Upper lobe of left lung (tissue), 6 donors: Measurements from ENCODE around the gene AP5Z1. TPM values are rescaled to one million over a fixed set of nuclear protein-coding genes. Genes with fewer than 3 reads are reported as not detected.

Source experiments
- ATAC-seq, 2 donors: fragments of 200-7000 bp; cut with Tn5 transposase; one replicate each; pipeline ENCODE4 v1.9.1; 2022; ENCODE audit warnings: mild to moderate bottlenecking in 2 of 2, moderate library complexity in 2 of 2; ENCODE audit not compliant: low FRiP score in 2 of 2
- DNase-seq, 2 donors: peaks; one replicate each; pipeline ENCODE4 v3.0.0-alpha.2; 2019 to 2020
- H3K27ac ChIP-seq, 4 donors: fragments of 200-600 bp; sonication (generic); one replicate each; pipeline ENCODE4 v1.5.1; 2016 to 2019
- H3K27me3 ChIP-seq, 4 donors: fragments of 200-600 bp; sonication (generic); one replicate each; pipeline ENCODE4 v1.5.1; 2017 to 2019
- H3K36me3 ChIP-seq, 4 donors: fragments of 200-600 bp; sonication (generic); one replicate each; pipeline ENCODE4 v1.5.1; 2016 to 2019
- H3K4me1 ChIP-seq, 4 donors: fragments of 200-600 bp; sonication (generic); one replicate each; pipeline ENCODE4 v1.5.1; 2018 to 2019
- H3K4me3 ChIP-seq, 4 donors: fragments of 200-600 bp; sonication (generic); one replicate each; pipeline ENCODE4 v1.5.1; 2017 to 2019; ENCODE audit warnings: mild to moderate bottlenecking in 2 of 4, moderate library complexity in 1 of 4
- H3K9me3 ChIP-seq, 4 donors: fragments of 200-600 bp; sonication (generic); one replicate each; pipeline ENCODE4 v1.5.1; 2018 to 2019
- CTCF ChIP-seq, 6 experiments: fragments of 450-650 bp in 4 of 6; fragments of 200-600 bp in 2 of 6; sonication (generic) in 2 of 6; IDR thresholded peaks; one replicate each; pipeline ENCODE4 v1.5.1; 2016 to 2019; ENCODE audit warnings: antibody characterized with exemption in 6 of 6
- EP300 ChIP-seq, 4 donors: sonication (generic); formaldehyde crosslinking; IDR thresholded peaks; one replicate each; pipeline ENCODE4 v1.5.1; 2017; ENCODE audit warnings: antibody characterized with exemption in 4 of 4, control low read depth in 2 of 4
- POLR2A ChIP-seq, 4 donors: fragments of 450-650 bp; IDR thresholded peaks; one replicate each; pipeline ENCODE4 v1.5.1; 2016 to 2017; ENCODE audit warnings: antibody characterized with exemption in 4 of 4, mild to moderate bottlenecking in 2 of 4
- POLR2AphosphoS5 ChIP-seq, 2 donors: sonication (generic); formaldehyde crosslinking; IDR thresholded peaks; one replicate each; pipeline ENCODE4 v1.5.1; 2017; ENCODE audit warnings: antibody characterized with exemption in 2 of 2
- WGBS, 2 donors: methylation state at CpG; one replicate each; pipeline ENCODE4 v1.1.5; 2017 to 2018; 5-methylcytosine and 5-hydroxymethylcytosine counted together
- total RNA-seq, 6 donors: library from RNA; depleted of rRNA in 4 of 6; stranded (reverse); fragments of >200 nt in 4 of 6; gene quantifications; one replicate each; pipeline versions ENCODE4 v1.1.0 to v1.2.1, GENCODE V29; 2016 to 2021
- donor health status: DM: no; HTN: no; CAD: no; lungs with moderate emphysema.
- donor health status: DM: no; HTN: yes; CAD: no; lungs with severe emphysema.

The AP5Z1 gene
- total RNA-seq, 6 donors from 2014 or later: 23.4 to 152 (median 52.1) TPM

GRCh38 chr7:4815609-4816418, 40.4 kb downstream of the AP5Z1 start:
- Histone ChIP-seq H3K9me3 (no peaks in the 10 kb centered on the region), H3K27ac (no peak overlapping the region), H3K36me3 (peaks cover 0 to 7% (median 3%) of the 10 kb centered on the region in 4 donors), H3K27me3 (no peaks in the 10 kb centered on the region), H3K4me3 (no peak overlapping the region), H3K4me1 (no peaks in the 10 kb centered on the region)
- DNase-seq (peak in 1 of 2 donors; percentile 71), ATAC-seq (no peak)
- TF ChIP-seq CTCF (IDR thresholded peaks at IDR 0.05) (no peak), POLR2A (IDR thresholded peaks at IDR 0.05) (no peak), POLR2AphosphoS5 (IDR thresholded peaks at IDR 0.05) (no peak), EP300 (IDR thresholded peaks at IDR 0.05) (no peak)
- WGBS, 2 donors: 91 to 95% methylated on average over 22 to 38 of the region's 38 CpGs

GRCh38 chr7:4816419-4817080, 41.1 kb downstream of the AP5Z1 start:
- H3K4me1 ChIP-seq: no peaks in the 10 kb centered on the region
- ATAC-seq: no peak
- peak in 1 of 2 donors; percentile 77 for DNase-seq
- peaks cover 0 to 7% (median 3%) of the 10 kb centered on the region in 4 donors for H3K36me3 ChIP-seq
- H3K27me3 ChIP-seq: no peaks in the 10 kb centered on the region
- WGBS, 2 donors: 94 to 97% methylated on average over 6 to 26 of the region's 26 CpGs
- no peak overlapping the region for H3K4me3 ChIP-seq
- H3K27ac ChIP-seq: no peak overlapping the region
- TF ChIP-seq EP300 (IDR thresholded peaks at IDR 0.05): no peak
- no peak for TF ChIP-seq POLR2AphosphoS5 (IDR thresholded peaks at IDR 0.05)
- no peak for TF ChIP-seq CTCF (IDR thresholded peaks at IDR 0.05)
- no peaks in the 10 kb centered on the region for H3K9me3 ChIP-seq

- 95% methylated on average over 27 to 38 of the region's 38 CpGs for whole genome bisulfite sequencing, 2 donors
- Histone ChIP-seq H3K9me3 (no peaks in the 10 kb centered on the region), H3K4me1 (no peaks in the 10 kb centered on the region), H3K27me3 (no peaks in the 10 kb centered on the region), H3K4me3 (no peak overlapping the region), H3K36me3 (peaks cover 0 to 13% (median 3%) of the 10 kb centered on the region in 4 donors), H3K27ac (no peak overlapping the region)
- ATAC-seq: no peak
- DNase-seq: peak in 1 of 2 donors; percentile 72
- TF ChIP-seq POLR2A (IDR thresholded peaks at IDR 0.05) (no peak), POLR2AphosphoS5 (IDR thresholded peaks at IDR 0.05) (no peak), CTCF (IDR thresholded peaks at IDR 0.05) (no peak), EP300 (IDR thresholded peaks at IDR 0.05) (no peak)
Observed at GRCh38 chr7:4817178-4817901, 41.9 kb downstream of the AP5Z1 start.

- TF ChIP-seq POLR2A (IDR thresholded peaks at IDR 0.05) (no peak), CTCF (IDR thresholded peaks at IDR 0.05) (no peak), POLR2AphosphoS5 (IDR thresholded peaks at IDR 0.05) (no peak), EP300 (IDR thresholded peaks at IDR 0.05) (no peak)
- H3K36me3 ChIP-seq: peaks cover 0 to 11% (median 3%) of the 10 kb centered on the region in 4 donors
- H3K4me1 ChIP-seq: no peaks in the 10 kb centered on the region
- WGBS, 2 donors: 89 to 92% methylated on average over 9 to 31 of the region's 32 CpGs
- no peaks in the 10 kb centered on the region for H3K9me3 ChIP-seq
- H3K4me3 ChIP-seq: no peak overlapping the region
- DNase-seq (peak in 1 of 2 donors; percentile 81), ATAC-seq (no peak)
- H3K27me3 ChIP-seq: no peaks in the 10 kb centered on the region
- no peak overlapping the region for H3K27ac ChIP-seq
Observed at GRCh38 chr7:4818000-4818794, 42.8 kb downstream of the AP5Z1 start.
